SU-DHL-6 (cell line): ENCODE data around the gene PDPK1.
A peak's percentile ranks its signal among the peaks of the same experiment; 100 is the strongest.

Experiments
- EZH2phosphoT487 ChIP-seq: fragments of 200-600 bp; sonication (generic), shearing (Covaris generic); conservative IDR thresholded peaks from 2 replicates; pipeline ENCODE4 v1.6.1; 2018; ENCODE audit warnings: mild to moderate bottlenecking, antibody characterized with exemption, low read length, moderate library complexity, mixed read lengths
- TF ChIP-seq, protein P1 (sequence below): fragments of 200-600 bp; sonication (generic); IDR thresholded peaks from one replicate; pipeline ENCODE4 v1.5.1; 2017; ENCODE audit warnings: antibody characterized with exemption, mild to moderate bottlenecking, low read length, moderate library complexity; ENCODE audit not compliant: insufficient read depth, poor library complexity, severe bottlenecking

DNA sequence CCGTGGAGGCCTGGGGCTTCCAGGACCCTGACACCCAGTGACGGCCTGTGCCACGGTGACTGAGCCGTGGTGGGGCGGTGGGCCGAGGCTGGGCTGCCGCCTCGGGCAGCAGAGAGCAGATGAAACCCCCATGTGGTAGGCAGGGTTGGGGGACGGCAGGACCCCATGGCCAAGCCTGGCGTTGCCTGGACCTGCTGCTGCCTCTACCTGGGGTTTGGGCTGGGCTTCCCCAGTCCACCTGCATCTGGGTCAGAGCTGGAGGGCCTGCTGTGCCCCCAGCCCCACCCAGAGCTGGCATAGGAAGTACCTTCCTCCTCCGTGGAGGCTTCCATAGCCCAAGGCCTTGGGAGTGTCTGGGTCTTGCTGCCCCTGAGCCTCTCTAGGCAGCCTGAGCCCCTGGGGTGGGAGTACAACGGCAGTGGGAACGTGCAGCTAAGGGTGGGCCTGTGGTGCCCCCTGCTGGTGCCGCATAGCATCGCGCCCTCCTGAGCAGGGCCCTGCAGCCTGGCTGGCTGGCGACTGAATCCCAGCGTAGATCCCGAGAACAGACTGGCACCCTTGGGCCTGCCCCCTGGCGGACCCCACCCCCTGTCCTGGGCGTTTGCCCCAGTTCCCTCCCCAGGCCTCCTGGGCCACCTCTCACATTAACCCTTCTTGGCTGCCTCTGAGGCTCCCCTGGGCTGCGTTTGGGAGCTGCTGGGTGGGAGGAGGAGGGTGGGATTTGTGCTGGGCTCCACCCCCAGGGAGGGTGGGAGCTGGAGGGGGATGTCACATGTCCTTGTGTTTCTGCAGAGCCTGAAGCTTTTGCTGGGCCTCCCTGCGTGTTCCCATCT, 36.7 kb upstream of the PDPK1 start:
- TF ChIP-seq, protein P1, sequence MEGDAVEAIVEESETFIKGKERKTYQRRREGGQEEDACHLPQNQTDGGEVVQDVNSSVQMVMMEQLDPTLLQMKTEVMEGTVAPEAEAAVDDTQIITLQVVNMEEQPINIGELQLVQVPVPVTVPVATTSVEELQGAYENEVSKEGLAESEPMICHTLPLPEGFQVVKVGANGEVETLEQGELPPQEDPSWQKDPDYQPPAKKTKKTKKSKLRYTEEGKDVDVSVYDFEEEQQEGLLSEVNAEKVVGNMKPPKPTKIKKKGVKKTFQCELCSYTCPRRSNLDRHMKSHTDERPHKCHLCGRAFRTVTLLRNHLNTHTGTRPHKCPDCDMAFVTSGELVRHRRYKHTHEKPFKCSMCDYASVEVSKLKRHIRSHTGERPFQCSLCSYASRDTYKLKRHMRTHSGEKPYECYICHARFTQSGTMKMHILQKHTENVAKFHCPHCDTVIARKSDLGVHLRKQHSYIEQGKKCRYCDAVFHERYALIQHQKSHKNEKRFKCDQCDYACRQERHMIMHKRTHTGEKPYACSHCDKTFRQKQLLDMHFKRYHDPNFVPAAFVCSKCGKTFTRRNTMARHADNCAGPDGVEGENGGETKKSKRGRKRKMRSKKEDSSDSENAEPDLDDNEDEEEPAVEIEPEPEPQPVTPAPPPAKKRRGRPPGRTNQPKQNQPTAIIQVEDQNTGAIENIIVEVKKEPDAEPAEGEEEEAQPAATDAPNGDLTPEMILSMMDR = peak; percentile 87
- no peak for TF ChIP-seq EZH2phosphoT487
